Measurements from ENCODE around the gene MYO5B. TPM values are rescaled to one million over a fixed set of nuclear protein-coding genes. Genes with fewer than 3 reads are reported as not detected.

MYO5B gene
- total and polyA plus RNA-seq, 4 donors, result 5.4 to 23.4 (median 11.4) TPM

- H3K4me3 ChIP-seq (ENCODE audit: low read depth in 1 of 3, low read length in 3 of 3), result no peak overlapping the region
- DNase-seq (ENCODE audit: low spot score), result no peak
- TF ChIP-seq YY1 (IDR thresholded peaks at IDR 0.05), result peak; percentile 29
- no peak for TF ChIP-seq FOXA2 (IDR thresholded peaks at IDR 0.05)
- TF ChIP-seq RAD21 (IDR thresholded peaks at IDR 0.05), result peak; percentile 20 to 33
- no peak for TF ChIP-seq FOXA1 (IDR thresholded peaks at IDR 0.05)
- TF ChIP-seq HNF4A (conservative IDR thresholded peaks at IDR 0.05), result peak in 1 of 2 donors; percentile 22
- peak; percentile 34 for TF ChIP-seq REST (IDR thresholded peaks at IDR 0.05)
- peak in 1 of 2 donors; percentile 17 for TF ChIP-seq RXRA (IDR thresholded peaks at IDR 0.05)
- peaks cover 10 to 38% (median 27%) of the 10 kb centered on the region in 4 donors for H3K4me1 ChIP-seq (ENCODE audit: control insufficient read depth in 4 of 4, insufficient read depth in 4 of 4, low read length in 3 of 4)
- no peaks in the 10 kb centered on the region for H3K36me3 ChIP-seq (ENCODE audit: control insufficient read depth in 4 of 4, insufficient read depth in 3 of 4, low read depth in 1 of 4, low read length in 3 of 4)
- no peak overlapping the region for H3K9ac ChIP-seq (ENCODE audit: low read depth in 1 of 2, low read length in 2 of 2)
- WGBS, result 58% methylated on average over 5 of the region's 5 CpGs
- H3K27ac ChIP-seq (ENCODE audit: low read depth in 1 of 2, low read length in 2 of 2), result peak overlapping the region in 1 of 2 donors; percentile 22
- no peaks in the 10 kb centered on the region for H3K9me3 ChIP-seq (ENCODE audit: control insufficient read depth in 4 of 4, low read length in 3 of 4)
- H3K27me3 ChIP-seq (ENCODE audit: control insufficient read depth in 4 of 4, insufficient read depth in 4 of 4, low read length in 3 of 4), result no peaks in the 10 kb centered on the region
These were observed 226.2 kb downstream of the MYO5B start for GRCh38 chr18:49968644-49969309.

GRCh38 chr18:49967636-49968313, 227.2 kb downstream of the MYO5B start:
- H3K36me3 ChIP-seq (ENCODE audit: control insufficient read depth in 4 of 4, insufficient read depth in 3 of 4, low read depth in 1 of 4, low read length in 3 of 4), result no peaks in the 10 kb centered on the region
- no peak for DNase-seq (ENCODE audit: low spot score)
- H3K9me3 ChIP-seq (ENCODE audit: control insufficient read depth in 4 of 4, low read length in 3 of 4), result no peaks in the 10 kb centered on the region
- peak overlapping the region; percentile 83 to 84 for H3K27ac ChIP-seq (ENCODE audit: low read depth in 1 of 2, low read length in 2 of 2)
- H3K4me3 ChIP-seq (ENCODE audit: low read depth in 1 of 3, low read length in 3 of 3), result no peak overlapping the region
- TF ChIP-seq GABPA (IDR thresholded peaks at IDR 0.05 in 1 of 2, conservative IDR thresholded peaks at IDR 0.05 in 1 of 2) (no peak), CTCF (IDR thresholded peaks at IDR 0.05; ENCODE audit: low read depth, low read length, missing input control) (no peak), ZBTB33 (IDR thresholded peaks at IDR 0.05) (no peak), FOXA2 (IDR thresholded peaks at IDR 0.05) (no peak), RAD21 (IDR thresholded peaks at IDR 0.05) (no peak), MAX (IDR thresholded peaks at IDR 0.05) (no peak), HNF4G (IDR thresholded peaks at IDR 0.05) (no peak), JUND (IDR thresholded peaks at IDR 0.05) (no peak), REST (IDR thresholded peaks at IDR 0.05) (no peak)
- 80% methylated on average over 7 of the region's 7 CpGs for WGBS
- H3K27me3 ChIP-seq (ENCODE audit: control insufficient read depth in 4 of 4, insufficient read depth in 4 of 4, low read length in 3 of 4), result no peaks in the 10 kb centered on the region
- peaks cover 10 to 33% (median 22%) of the 10 kb centered on the region in 4 donors for H3K4me1 ChIP-seq (ENCODE audit: control insufficient read depth in 4 of 4, insufficient read depth in 4 of 4, low read length in 3 of 4)
- no peak overlapping the region for H3K9ac ChIP-seq (ENCODE audit: low read depth in 1 of 2, low read length in 2 of 2)

All from liver (tissue), 9 donors.